GM12878 (cell line): ENCODE measurements around the gene UROC1.

Experiments used
- CBFB ChIP-seq: IDR thresholded peaks from 2 replicates; pipeline ENCODE4 v1.6.1; 2016; ENCODE audit warnings: antibody characterized with exemption, low read depth
- ETV6 ChIP-seq, 2 experiments: fragments of 450-650 bp in 1 of 2; IDR thresholded peaks in 1 of 2; conservative IDR thresholded peaks in 1 of 2; 2 replicates each; pipeline ENCODE4 v1.6.1; 2014; ENCODE audit warnings: antibody characterized with exemption in 1 of 2, borderline replicate concordance in 1 of 2, low read depth in 1 of 2, mild to moderate bottlenecking in 1 of 2, moderate library complexity in 1 of 2
- FOS ChIP-seq: IDR thresholded peaks from 3 replicates; pipeline ENCODE4 v1.6.1; 2011; ENCODE audit warnings: borderline replicate concordance; ENCODE audit not compliant: insufficient read length; ENCODE audit errors: extremely low read depth
- JUNB ChIP-seq: IDR thresholded peaks from 2 replicates; pipeline ENCODE4 v1.6.1; 2016; ENCODE audit warnings: antibody characterized with exemption, mild to moderate bottlenecking
- NFIC ChIP-seq: IDR thresholded peaks from 2 replicates; pipeline ENCODE4 v1.6.1; 2012; ENCODE audit warnings: low read depth, mild to moderate bottlenecking, inconsistent platforms, low read length, moderate library complexity
- POLR2A ChIP-seq: IDR thresholded peaks from 2 replicates; pipeline ENCODE4 v1.6.1; 2011; ENCODE audit warnings: low read depth, mild to moderate bottlenecking, low read length
- POLR2AphosphoS5 ChIP-seq: IDR thresholded peaks from 2 replicates; pipeline ENCODE4 v1.6.1; 2011; ENCODE audit warnings: mild to moderate bottlenecking, low read length, inconsistent platforms
- PRDM15 ChIP-seq: fragments of 450-650 bp; formaldehyde crosslinking; IDR thresholded peaks from 2 replicates; pipeline ENCODE4 v1.4.0; 2020; ENCODE audit warnings: mild to moderate bottlenecking, moderate library complexity
- SKIL ChIP-seq: fragments of 450-650 bp; IDR thresholded peaks from 2 replicates; pipeline ENCODE4 v1.6.1; 2017; ENCODE audit warnings: mild to moderate bottlenecking, low read depth, inconsistent platforms; ENCODE audit not compliant: poor library complexity, severe bottlenecking
- USF1 ChIP-seq: IDR thresholded peaks from 2 replicates; pipeline ENCODE4 v1.6.1; 2011; ENCODE audit warnings: borderline replicate concordance, low read depth, mild to moderate bottlenecking, moderate library complexity, mixed read lengths, low read length; ENCODE audit not compliant: insufficient read depth; ENCODE audit errors: extremely low read length
- USF2 ChIP-seq: IDR thresholded peaks from 2 replicates; pipeline ENCODE4 v1.6.1; 2011; ENCODE audit warnings: low read depth, low read length, improper control_type of control experiment, borderline replicate concordance
- TF ChIP-seq, protein P1 (sequence below), 3 experiments: IDR thresholded peaks in 2 of 3; conservative IDR thresholded peaks in 1 of 3; 2 replicates each; pipeline ENCODE4 v1.5.1; 2011; ENCODE audit warnings: low read depth in 3 of 3, low read length in 3 of 3, mild to moderate bottlenecking in 3 of 3, control low read depth in 2 of 3, moderate library complexity in 2 of 3, inconsistent platforms in 1 of 3, mixed read lengths in 1 of 3; ENCODE audit not compliant: control insufficient read depth in 2 of 3, insufficient read depth in 1 of 3; ENCODE audit errors: extremely low read depth in 1 of 3
- TF ChIP-seq, protein P2 (sequence below): fragments of 150-350 bp; IDR thresholded peaks from 2 replicates; pipeline ENCODE4 v1.6.1; 2016; ENCODE audit warnings: low read depth, low read length

- TF ChIP-seq, protein P1, sequence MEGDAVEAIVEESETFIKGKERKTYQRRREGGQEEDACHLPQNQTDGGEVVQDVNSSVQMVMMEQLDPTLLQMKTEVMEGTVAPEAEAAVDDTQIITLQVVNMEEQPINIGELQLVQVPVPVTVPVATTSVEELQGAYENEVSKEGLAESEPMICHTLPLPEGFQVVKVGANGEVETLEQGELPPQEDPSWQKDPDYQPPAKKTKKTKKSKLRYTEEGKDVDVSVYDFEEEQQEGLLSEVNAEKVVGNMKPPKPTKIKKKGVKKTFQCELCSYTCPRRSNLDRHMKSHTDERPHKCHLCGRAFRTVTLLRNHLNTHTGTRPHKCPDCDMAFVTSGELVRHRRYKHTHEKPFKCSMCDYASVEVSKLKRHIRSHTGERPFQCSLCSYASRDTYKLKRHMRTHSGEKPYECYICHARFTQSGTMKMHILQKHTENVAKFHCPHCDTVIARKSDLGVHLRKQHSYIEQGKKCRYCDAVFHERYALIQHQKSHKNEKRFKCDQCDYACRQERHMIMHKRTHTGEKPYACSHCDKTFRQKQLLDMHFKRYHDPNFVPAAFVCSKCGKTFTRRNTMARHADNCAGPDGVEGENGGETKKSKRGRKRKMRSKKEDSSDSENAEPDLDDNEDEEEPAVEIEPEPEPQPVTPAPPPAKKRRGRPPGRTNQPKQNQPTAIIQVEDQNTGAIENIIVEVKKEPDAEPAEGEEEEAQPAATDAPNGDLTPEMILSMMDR (IDR thresholded peaks at IDR 0.05 in 2 of 3, conservative IDR thresholded peaks at IDR 0.05 in 1 of 3; ENCODE audit: control insufficient read depth in 2 of 3, extremely low read depth in 1 of 3, insufficient read depth in 1 of 3, low read depth in 3 of 3, low read length in 3 of 3) = no peak
- no peak for TF ChIP-seq POLR2A
- TF ChIP-seq SKIL = no peak
- TF ChIP-seq JUNB = no peak
- no peak for TF ChIP-seq POLR2AphosphoS5
- TF ChIP-seq USF1 = no peak
- TF ChIP-seq ETV6 (conservative IDR thresholded peaks at IDR 0.05 in 1 of 2, IDR thresholded peaks at IDR 0.05 in 1 of 2; ENCODE audit: borderline replicate concordance in 1 of 2, low read depth in 1 of 2) = no peak
- no peak for TF ChIP-seq PRDM15 (CRISPR knock-in tag)
- TF ChIP-seq FOS = no peak
- TF ChIP-seq NFIC = no peak
- no peak for TF ChIP-seq CBFB
- TF ChIP-seq, protein P2, sequence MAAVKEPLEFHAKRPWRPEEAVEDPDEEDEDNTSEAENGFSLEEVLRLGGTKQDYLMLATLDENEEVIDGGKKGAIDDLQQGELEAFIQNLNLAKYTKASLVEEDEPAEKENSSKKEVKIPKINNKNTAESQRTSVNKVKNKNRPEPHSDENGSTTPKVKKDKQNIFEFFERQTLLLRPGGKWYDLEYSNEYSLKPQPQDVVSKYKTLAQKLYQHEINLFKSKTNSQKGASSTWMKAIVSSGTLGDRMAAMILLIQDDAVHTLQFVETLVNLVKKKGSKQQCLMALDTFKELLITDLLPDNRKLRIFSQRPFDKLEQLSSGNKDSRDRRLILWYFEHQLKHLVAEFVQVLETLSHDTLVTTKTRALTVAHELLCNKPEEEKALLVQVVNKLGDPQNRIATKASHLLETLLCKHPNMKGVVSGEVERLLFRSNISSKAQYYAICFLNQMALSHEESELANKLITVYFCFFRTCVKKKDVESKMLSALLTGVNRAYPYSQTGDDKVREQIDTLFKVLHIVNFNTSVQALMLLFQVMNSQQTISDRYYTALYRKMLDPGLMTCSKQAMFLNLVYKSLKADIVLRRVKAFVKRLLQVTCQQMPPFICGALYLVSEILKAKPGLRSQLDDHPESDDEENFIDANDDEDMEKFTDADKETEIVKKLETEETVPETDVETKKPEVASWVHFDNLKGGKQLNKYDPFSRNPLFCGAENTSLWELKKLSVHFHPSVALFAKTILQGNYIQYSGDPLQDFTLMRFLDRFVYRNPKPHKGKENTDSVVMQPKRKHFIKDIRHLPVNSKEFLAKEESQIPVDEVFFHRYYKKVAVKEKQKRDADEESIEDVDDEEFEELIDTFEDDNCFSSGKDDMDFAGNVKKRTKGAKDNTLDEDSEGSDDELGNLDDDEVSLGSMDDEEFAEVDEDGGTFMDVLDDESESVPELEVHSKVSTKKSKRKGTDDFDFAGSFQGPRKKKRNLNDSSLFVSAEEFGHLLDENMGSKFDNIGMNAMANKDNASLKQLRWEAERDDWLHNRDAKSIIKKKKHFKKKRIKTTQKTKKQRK = no peak
- no peak for TF ChIP-seq USF2
Measured at GRCh38 chr3:126448136-126448892, 69.3 kb downstream of the UROC1 start.
